Nephron (organoid): ENCODE measurements around the gene KLHL2.
"Not testable (repeated sequence)": the region's sequence is repeated elsewhere in the genome, so short reads cannot be mapped to it uniquely, and the experiment has no call there.

Source experiments
- H3K27ac Mint-ChIP-seq, 3 experiments: 2 replicates each; pipeline ENCODE4 v1.8.0; 2020; ENCODE audit warnings: mixed read lengths in 3 of 3, mild to moderate bottlenecking in 2 of 3, moderate library complexity in 1 of 3
- H3K27me3 Mint-ChIP-seq: 2 replicates; pipeline ENCODE4 v1.8.0; 2021; ENCODE audit warnings: low read depth, mild to moderate bottlenecking, moderate library complexity, mixed read lengths
- H3K36me3 Mint-ChIP-seq: 2 replicates; pipeline ENCODE4 v1.8.0; 2020; ENCODE audit warnings: low read depth, mixed read lengths
- H3K4me1 Mint-ChIP-seq: 2 replicates; pipeline ENCODE4 v1.8.0; 2020; ENCODE audit warnings: mixed read lengths
- H3K4me3 Mint-ChIP-seq, 3 experiments: 2 replicates each; pipeline ENCODE4 v1.8.0; 2020; ENCODE audit warnings: mild to moderate bottlenecking in 3 of 3, mixed read lengths in 3 of 3, moderate library complexity in 2 of 3
- H3K9me3 Mint-ChIP-seq: 2 replicates; pipeline ENCODE4 v1.8.0; 2020; ENCODE audit warnings: mixed read lengths
- TF ChIP-seq, protein P1 (sequence below), 3 experiments: fragments of 200-600 bp; sonication (generic); IDR thresholded peaks; one replicate each; pipeline ENCODE4 v1.5.0; 2021; ENCODE audit warnings: antibody characterized with exemption in 3 of 3; ENCODE audit not compliant: unreplicated experiment in 3 of 3

Gene KLHL2

DNA sequence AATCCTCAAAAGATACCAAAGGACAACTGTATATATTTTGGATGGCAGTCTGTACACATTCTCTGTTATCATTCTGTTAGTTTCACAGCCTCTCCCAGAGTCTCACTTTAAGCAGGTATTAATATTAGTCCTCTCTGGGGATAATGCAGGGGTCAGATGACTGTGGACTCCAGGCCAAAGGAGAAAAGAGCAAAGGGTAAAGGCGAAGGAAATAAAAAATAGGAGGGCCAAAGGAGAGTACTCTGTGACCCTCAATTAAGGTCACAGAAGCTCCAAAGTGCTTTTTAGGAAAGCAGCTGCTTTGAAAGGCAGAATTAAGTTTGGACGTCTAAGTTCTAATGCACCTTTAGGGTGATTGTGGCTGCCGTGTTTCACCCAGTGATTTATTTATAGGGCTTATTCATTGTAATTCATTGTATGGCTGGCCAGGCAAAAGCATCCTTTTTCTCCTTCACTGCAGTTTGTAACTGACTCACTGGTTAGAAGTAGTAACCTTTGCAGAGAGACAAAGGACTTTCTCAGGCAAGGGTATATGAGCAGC, 127.9 kb downstream of the KLHL2 start:
- TF ChIP-seq, protein P1, sequence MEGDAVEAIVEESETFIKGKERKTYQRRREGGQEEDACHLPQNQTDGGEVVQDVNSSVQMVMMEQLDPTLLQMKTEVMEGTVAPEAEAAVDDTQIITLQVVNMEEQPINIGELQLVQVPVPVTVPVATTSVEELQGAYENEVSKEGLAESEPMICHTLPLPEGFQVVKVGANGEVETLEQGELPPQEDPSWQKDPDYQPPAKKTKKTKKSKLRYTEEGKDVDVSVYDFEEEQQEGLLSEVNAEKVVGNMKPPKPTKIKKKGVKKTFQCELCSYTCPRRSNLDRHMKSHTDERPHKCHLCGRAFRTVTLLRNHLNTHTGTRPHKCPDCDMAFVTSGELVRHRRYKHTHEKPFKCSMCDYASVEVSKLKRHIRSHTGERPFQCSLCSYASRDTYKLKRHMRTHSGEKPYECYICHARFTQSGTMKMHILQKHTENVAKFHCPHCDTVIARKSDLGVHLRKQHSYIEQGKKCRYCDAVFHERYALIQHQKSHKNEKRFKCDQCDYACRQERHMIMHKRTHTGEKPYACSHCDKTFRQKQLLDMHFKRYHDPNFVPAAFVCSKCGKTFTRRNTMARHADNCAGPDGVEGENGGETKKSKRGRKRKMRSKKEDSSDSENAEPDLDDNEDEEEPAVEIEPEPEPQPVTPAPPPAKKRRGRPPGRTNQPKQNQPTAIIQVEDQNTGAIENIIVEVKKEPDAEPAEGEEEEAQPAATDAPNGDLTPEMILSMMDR (IDR thresholded peaks at IDR 0.05; ENCODE audit: unreplicated experiment in 3 of 3), result no peak
- no peak overlapping the region for H3K4me3 Mint-ChIP-seq
- no peaks in the 10 kb centered on the region for H3K9me3 Mint-ChIP-seq
- H3K27me3 Mint-ChIP-seq, result no peaks in the 10 kb centered on the region
- peaks cover 38% of the 10 kb centered on the region for H3K4me1 Mint-ChIP-seq
- peaks cover 48% of the 10 kb centered on the region for H3K36me3 Mint-ChIP-seq
- H3K27ac Mint-ChIP-seq, result peak overlapping the region in 1 of 3 experiments; percentile 66

DNA sequence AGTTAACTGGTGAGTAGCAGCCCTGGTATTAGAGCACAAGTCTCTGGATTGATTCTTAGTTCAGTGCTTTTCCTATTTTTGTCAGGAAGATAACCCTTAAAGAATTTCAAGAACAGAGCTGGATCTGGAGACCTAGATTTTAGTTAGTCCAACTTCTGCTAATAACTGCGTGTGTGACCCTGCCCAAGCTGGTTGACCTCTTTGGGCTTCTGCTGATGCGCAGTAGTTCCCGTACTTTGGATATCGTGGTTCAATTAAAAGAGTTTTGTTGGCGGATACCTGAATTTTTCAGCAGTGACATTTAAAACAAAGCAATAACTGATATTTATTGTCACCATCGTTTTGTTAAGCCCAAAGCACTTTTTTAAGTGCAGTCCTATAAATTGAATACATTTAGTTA, 129.4 kb downstream of the KLHL2 start:
- H3K9me3 Mint-ChIP-seq, result no peaks in the 10 kb centered on the region
- peaks cover 24% of the 10 kb centered on the region for H3K4me1 Mint-ChIP-seq
- TF ChIP-seq, protein P1 (IDR thresholded peaks at IDR 0.05; ENCODE audit: unreplicated experiment in 3 of 3), result no peak
- H3K27me3 Mint-ChIP-seq, result no peaks in the 10 kb centered on the region
- H3K36me3 Mint-ChIP-seq, result peaks cover 49% of the 10 kb centered on the region
- H3K27ac Mint-ChIP-seq, result no peak overlapping the region
- H3K4me3 Mint-ChIP-seq, result no peak overlapping the region

DNA sequence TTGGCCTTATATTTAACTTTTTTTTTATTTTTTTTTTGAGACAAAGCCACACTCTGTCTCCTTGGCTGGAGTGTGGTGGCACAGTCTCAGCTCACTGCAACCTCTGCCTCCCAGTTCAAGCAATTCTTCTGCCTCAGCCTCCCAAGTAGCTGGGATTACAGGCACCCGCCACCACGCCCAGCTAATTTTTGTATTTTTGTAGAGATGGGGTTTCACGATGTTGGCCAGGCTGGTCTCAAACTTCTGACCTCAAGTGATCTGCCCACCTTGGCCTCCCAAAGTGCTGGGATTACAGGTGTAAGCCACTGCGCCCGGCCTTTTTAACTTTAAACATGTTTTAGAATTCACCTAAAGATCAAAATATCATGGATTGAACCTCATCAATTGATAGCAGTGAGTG, 135.0 kb downstream of the KLHL2 start:
- peaks cover 42% of the 10 kb centered on the region for H3K36me3 Mint-ChIP-seq
- H3K27me3 Mint-ChIP-seq, H3K4me3 Mint-ChIP-seq, H3K4me1 Mint-ChIP-seq, H3K9me3 Mint-ChIP-seq, H3K27ac Mint-ChIP-seq: not testable (repeated sequence)

DNA sequence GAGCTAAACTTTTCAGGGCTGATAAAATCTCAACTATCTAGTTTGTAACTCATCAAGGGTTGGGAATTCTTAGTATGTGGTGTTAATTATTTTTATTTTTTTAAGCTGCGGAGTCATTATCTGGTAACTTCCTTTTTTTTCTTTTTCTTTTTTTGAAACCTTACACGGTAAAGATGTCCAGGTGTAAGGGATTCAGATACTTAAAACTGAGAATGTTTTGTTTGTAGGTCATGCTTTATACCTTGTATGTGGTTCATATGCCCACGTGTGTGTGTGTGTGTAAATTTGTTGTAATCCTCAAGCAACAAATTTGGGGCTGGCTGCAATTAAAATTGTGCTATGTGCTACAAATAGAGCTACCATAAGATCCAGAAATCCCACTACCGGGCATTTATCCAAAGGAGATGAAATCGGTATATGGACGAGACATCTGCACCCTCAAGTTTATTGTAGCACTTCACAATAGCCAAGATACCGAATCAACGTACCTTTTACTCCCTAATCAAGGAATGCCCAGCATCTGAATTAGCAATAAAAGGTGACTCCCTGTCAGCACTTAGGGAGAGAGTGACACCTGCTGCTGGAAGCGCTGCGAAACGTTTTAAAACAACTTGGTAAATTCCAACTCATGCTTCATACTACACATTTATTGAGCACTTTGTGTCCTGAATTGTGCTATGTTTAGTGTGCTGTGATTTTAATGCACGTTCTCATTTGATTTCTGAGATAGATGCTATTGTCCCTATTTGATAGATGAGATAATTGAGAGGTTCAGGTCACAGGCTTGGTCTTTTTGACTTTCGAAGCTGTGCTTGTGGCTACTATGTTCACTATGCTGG, 136.2 kb downstream of the KLHL2 start:
- H3K27ac Mint-ChIP-seq, result peak overlapping the region in 1 of 3 experiments; percentile 10
- TF ChIP-seq, protein P1 (IDR thresholded peaks at IDR 0.05; ENCODE audit: unreplicated experiment in 3 of 3), result peak; percentile 27 to 37 (median 35)
- H3K27me3 Mint-ChIP-seq, result no peaks in the 10 kb centered on the region
- H3K36me3 Mint-ChIP-seq, result peaks cover 34% of the 10 kb centered on the region
- H3K9me3 Mint-ChIP-seq, result no peaks in the 10 kb centered on the region
- no peak overlapping the region for H3K4me3 Mint-ChIP-seq
- no peaks in the 10 kb centered on the region for H3K4me1 Mint-ChIP-seq

DNA sequence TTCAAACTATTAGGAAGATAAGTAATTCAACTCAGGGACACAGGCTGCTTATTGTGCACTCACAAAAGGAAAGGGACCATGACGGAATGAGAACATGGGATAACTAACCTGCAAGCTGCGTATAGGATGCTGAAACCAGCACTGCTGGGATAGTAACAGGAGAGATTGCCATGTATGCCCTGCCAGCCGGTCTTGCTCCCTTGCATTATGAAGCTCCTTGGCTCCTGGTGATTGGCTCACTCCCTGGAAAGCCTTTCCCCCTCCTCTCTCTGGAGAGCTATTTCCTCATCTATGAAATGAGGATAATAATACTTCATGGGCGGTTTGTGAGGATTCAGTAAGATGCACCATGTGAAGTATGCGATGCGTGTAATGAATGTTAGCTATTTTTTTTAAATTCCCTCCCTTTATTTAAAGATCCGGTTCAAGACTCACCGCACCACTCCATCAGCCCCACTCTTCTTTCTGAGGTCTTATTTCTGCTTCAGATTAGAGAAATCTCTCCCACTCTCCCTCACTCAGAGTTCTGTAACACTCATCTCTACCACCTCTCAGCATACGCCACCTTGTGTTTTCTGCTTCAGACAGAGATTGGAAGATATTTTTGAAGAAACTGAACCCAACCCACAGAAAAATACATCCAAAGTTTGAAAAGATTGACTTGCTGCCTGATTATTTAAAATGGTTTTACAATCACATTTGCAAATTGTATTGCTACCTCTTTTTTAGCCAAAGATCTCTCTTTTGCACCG, 138.5 kb downstream of the KLHL2 start:
- TF ChIP-seq, protein P1 (IDR thresholded peaks at IDR 0.05; ENCODE audit: unreplicated experiment in 3 of 3), result peak in 1 of 3 experiments; percentile 13
- Mint-ChIP-seq H3K27me3 (no peaks in the 10 kb centered on the region), H3K9me3 (peaks cover 2% of the 10 kb centered on the region), H3K4me3 (no peak overlapping the region), H3K4me1 (no peaks in the 10 kb centered on the region), H3K27ac (no peak overlapping the region), H3K36me3 (peaks cover 17% of the 10 kb centered on the region)
